T-helper 2 cell treated with Interferon-gamma antibody and Interleukin-4, amounts not matched to agents 100 ng/mL and 5 ng/mL, for 36 hours (primary cell): ENCODE measurements around the gene CENPA. TPM values are rescaled to one million over a fixed set of nuclear protein-coding genes. Genes with fewer than 3 reads are reported as not detected.

Experiments
- intact Hi-C: fragments of 100-400 bp; cut with micrococcal nuclease; formaldehyde crosslinking; loops from one replicate; pipeline ENCODE4 v1.15.1; 2023
- total RNA-seq: library from RNA; stranded (reverse); gene quantifications from 2 replicates; pipeline ENCODE4 v1.2.3, GENCODE V29; 2022

Gene CENPA
- total RNA-seq, 1 donor from 2014 or later = 37.9 TPM

DNA sequence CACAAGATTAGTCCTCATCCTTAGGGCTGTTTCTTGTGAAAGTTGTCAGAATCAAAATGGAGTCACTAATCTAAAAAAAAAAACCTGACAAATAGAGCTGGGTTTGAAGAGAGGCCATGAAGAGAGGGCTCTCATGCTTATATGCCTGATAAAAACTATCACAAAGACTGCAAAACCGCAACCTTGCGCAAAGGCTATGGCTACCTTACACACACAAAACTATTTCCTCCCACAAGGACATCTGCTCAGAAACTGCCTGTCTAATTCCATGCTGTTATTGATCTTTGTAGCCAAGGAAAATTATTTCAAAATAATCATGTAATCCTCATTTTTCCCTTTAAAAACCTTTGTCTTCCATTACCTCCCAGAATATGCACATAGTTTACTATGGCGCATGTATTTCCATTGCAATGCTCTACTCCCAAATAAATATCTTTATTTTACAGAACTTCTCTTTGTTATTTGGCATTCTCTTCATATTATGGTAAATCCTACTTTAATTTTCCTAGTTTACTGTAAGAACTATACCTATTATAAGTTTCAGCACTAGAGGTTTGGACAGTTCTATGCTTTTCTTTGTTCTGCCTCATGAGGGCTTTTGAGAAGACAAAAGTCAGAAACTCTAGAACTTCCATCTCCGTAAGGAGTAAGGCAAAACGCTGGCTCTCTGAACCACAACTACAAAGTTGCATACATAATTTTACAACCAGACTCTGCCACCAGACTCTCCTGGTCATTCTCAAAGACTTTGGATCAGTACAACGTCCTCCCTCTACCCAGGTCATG, 52.5 kb downstream of the CENPA start:
- intact Hi-C loops = no loop called here

- intact Hi-C loops = loop anchor here (10.0 kb wide), 1 partner anchor 464 kb away; the partner anchor contains the start of gene UCN
Observed at GRCh38 chr2:26840937-26841610, 55.2 kb downstream of the CENPA start.

DNA sequence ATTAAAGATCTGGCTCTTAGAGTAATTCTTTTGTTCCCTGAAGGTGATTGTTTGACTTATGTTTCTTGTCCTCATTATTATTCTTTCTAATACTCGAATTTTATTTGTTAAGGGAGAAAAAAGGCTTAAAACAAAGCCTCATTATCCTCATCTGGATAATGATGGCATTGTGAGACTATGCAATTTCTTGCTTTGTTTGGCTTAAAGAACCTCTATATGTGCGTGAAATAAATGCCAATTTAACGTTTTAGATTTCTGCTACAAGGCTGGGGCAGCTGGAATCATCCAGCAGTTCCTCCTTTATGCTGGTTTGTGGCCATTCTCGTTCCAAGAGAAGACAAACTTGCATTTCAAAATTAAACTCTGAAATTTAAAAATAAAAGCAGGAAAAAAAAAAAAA, 57.2 kb downstream of the CENPA start:
- intact Hi-C loops = loop anchor here (10.0 kb wide), 1 partner anchor 462 kb away; the partner anchor contains the start of gene UCN

Other genes with a start within 250 kb of the CENPA start
- not detected in 2 replicates for gene CIB4, start 144.7 kb upstream of the CENPA start, total RNA-seq
- gene KCNK3, start 93.3 kb upstream of the CENPA start, total RNA-seq = not detected in 2 replicates
- 18.5 and 18.8 TPM in 2 replicates for gene SLC35F6, start 21.8 kb upstream of the CENPA start, total RNA-seq
- gene DPYSL5, start 62.1 kb downstream of the CENPA start, total RNA-seq = not detected in 2 replicates
- 0.91 and 1.2 TPM in 2 replicates for gene MAPRE3, start 184.6 kb downstream of the CENPA start, total RNA-seq
- 99.4 and 100 TPM in 2 replicates for gene TMEM214, start 246.9 kb downstream of the CENPA start, total RNA-seq